Right renal pelvis (tissue), 4 donors: ENCODE results near the gene MARK3. TPM values are rescaled to one million over a fixed set of nuclear protein-coding genes. Genes with fewer than 3 reads are reported as not detected.

Experiments used
- DNase-seq, 4 donors: peaks; one replicate each; pipeline ENCODE4 v3.0.0-alpha.2; 2013; ENCODE audit warnings: low read depth in 4 of 4, low spot score in 3 of 4, missing footprints in 1 of 4
- polyA plus RNA-seq, 4 donors: library from polyadenylated mRNA; unstranded; fragments of 120-200 nt; gene quantifications; one replicate each; pipeline ENCODE4 v1.2.1, GENCODE V29; 2013; ENCODE audit not compliant: insufficient read length in 4 of 4

The MARK3 gene
- polyA plus RNA-seq, 4 donors = 80.8 to 104 (median 84.7) TPM

- no peak for DNase-seq
Measured at GRCh38 chr14:103362780-103363179, 22.4 kb upstream of the MARK3 start.

GRCh38 chr14:103366741-103367140, 18.5 kb upstream of the MARK3 start:
- DNase-seq = no peak

GRCh38 chr14:103367995-103368394, 17.2 kb upstream of the MARK3 start:
- DNase-seq = no peak

GRCh38 chr14:103370087-103370486, 15.1 kb upstream of the MARK3 start:
- no peak for DNase-seq

GRCh38 chr14:103372017-103372416, 13.2 kb upstream of the MARK3 start:
- DNase-seq = no peak

GRCh38 chr14:103372552-103373304, 12.5 kb upstream of the MARK3 start:
- DNase-seq = no peak

GRCh38 chr14:103374121-103374520, 11.1 kb upstream of the MARK3 start:
- DNase-seq = no peak

- no peak for DNase-seq
Measured at GRCh38 chr14:103377522-103378037, 7.6 kb upstream of the MARK3 start.

GRCh38 chr14:103378038-103378854, 7.0 kb upstream of the MARK3 start:
- no peak for DNase-seq

GRCh38 chr14:103380719-103381377, 4.4 kb upstream of the MARK3 start:
- no peak for DNase-seq

- DNase-seq = no peak
Measured at GRCh38 chr14:103382376-103382775, 2.8 kb upstream of the MARK3 start.

GRCh38 chr14:103384450-103385151, 614 bp upstream of the MARK3 start:
- no peak for DNase-seq

GRCh38 chr14:103385929-103386712, 906 bp downstream of the MARK3 start:
- DNase-seq = no peak

GRCh38 chr14:103386713-103387329, 1.6 kb downstream of the MARK3 start:
- DNase-seq = no peak

- DNase-seq = no peak
Measured at GRCh38 chr14:103388664-103389063, 3.4 kb downstream of the MARK3 start.

- DNase-seq = no peak
Measured at GRCh38 chr14:103390605-103391004, 5.4 kb downstream of the MARK3 start.

- no peak for DNase-seq
Measured at GRCh38 chr14:103391048-103391447, 5.8 kb downstream of the MARK3 start.

- no peak for DNase-seq
Measured at GRCh38 chr14:103392106-103392505, 6.9 kb downstream of the MARK3 start.

- DNase-seq = no peak
Measured at GRCh38 chr14:103392572-103392971, 7.4 kb downstream of the MARK3 start.
